GM23338 (cell line): ENCODE results near the gene ITFG1. TPM values are rescaled to one million over a fixed set of nuclear protein-coding genes. Genes with fewer than 3 reads are reported as not detected.

ENCODE experiments used
- ATAC-seq: fragments of 200-7000 bp; cut with Tn5 transposase; 3 replicates; pipeline ENCODE4 v1.9.1; 2020
- DNase-seq: peaks from one replicate; pipeline ENCODE4 v3.0.0-alpha.2; 2015; ENCODE audit warnings: low spot score
- H2AFZ ChIP-seq: fragments of 200-600 bp; sonication (generic); 2 replicates; pipeline ENCODE4 v1.8.0; 2016; ENCODE audit warnings: antibody characterized with exemption, mild to moderate bottlenecking, moderate library complexity
- H3F3A ChIP-seq: fragments of 200-600 bp; sonication (generic); replicated peaks from 2 replicates; pipeline ENCODE4 v1.8.0; 2017; ENCODE audit warnings: antibody characterized with exemption, mixed run types, low read depth
- H3K27ac ChIP-seq: fragments of 200-600 bp; sonication (generic); 2 replicates; pipeline ENCODE4 v1.6.1; 2016; ENCODE audit warnings: low read depth
- H3K27me3 ChIP-seq: fragments of 200-600 bp; sonication (generic); 2 replicates; pipeline ENCODE4 v1.8.0; 2016; ENCODE audit warnings: mild to moderate bottlenecking, mixed run types, moderate library complexity; ENCODE audit not compliant: insufficient read depth
- H3K36me3 ChIP-seq: fragments of 200-600 bp; sonication (generic); 2 replicates; pipeline ENCODE4 v1.8.0; 2016; ENCODE audit warnings: mild to moderate bottlenecking; ENCODE audit not compliant: insufficient read depth
- H3K4me1 ChIP-seq: fragments of 200-600 bp; sonication (generic); 2 replicates; pipeline ENCODE4 v1.8.0; 2016; ENCODE audit warnings: mild to moderate bottlenecking, moderate library complexity; ENCODE audit not compliant: insufficient read depth
- H3K4me2 ChIP-seq: fragments of 200-600 bp; sonication (generic); 2 replicates; pipeline ENCODE4 v1.7.1; 2017; ENCODE audit warnings: mixed run types
- H3K4me3 ChIP-seq: fragments of 200-600 bp; sonication (generic); 2 replicates; pipeline ENCODE4 v1.6.1; 2016; ENCODE audit warnings: mixed run types
- H3K79me2 ChIP-seq: fragments of 200-600 bp; sonication (generic); replicated peaks from 2 replicates; pipeline ENCODE4 v1.8.0; 2017; ENCODE audit warnings: mild to moderate bottlenecking; ENCODE audit not compliant: insufficient read depth
- H3K9me2 ChIP-seq: fragments of 200-600 bp; sonication (generic); 2 replicates; pipeline ENCODE4 v1.8.0; 2017; ENCODE audit not compliant: insufficient read depth
- H4K20me1 ChIP-seq: fragments of 200-600 bp; sonication (generic); replicated peaks from 2 replicates; pipeline ENCODE4 v1.8.0; 2017; ENCODE audit warnings: mild to moderate bottlenecking; ENCODE audit not compliant: insufficient read depth
- H3K27ac Mint-ChIP-seq: 2 replicates; pipeline ENCODE4 v1.8.0; 2020; ENCODE audit warnings: inconsistent platforms, mild to moderate bottlenecking, moderate library complexity, mixed read lengths
- H3K27me3 Mint-ChIP-seq: 3 replicates; pipeline ENCODE4 v1.8.0; 2022; ENCODE audit warnings: low read depth, mild to moderate bottlenecking, moderate library complexity, mixed read lengths, inconsistent platforms; ENCODE audit not compliant: insufficient read depth, poor library complexity
- H3K36me3 Mint-ChIP-seq: 3 replicates; pipeline ENCODE4 v1.8.0; 2021; ENCODE audit warnings: low read depth, mild to moderate bottlenecking, inconsistent platforms, moderate library complexity, mixed read lengths
- H3K4me1 Mint-ChIP-seq: 3 replicates; pipeline ENCODE4 v1.8.0; 2020; ENCODE audit warnings: mild to moderate bottlenecking, inconsistent platforms, mixed read lengths
- H3K4me3 Mint-ChIP-seq: 3 replicates; pipeline ENCODE4 v1.8.0; 2021; ENCODE audit warnings: moderate library complexity, mild to moderate bottlenecking, inconsistent platforms, mixed read lengths
- H3K9me3 Mint-ChIP-seq: 3 replicates; pipeline ENCODE4 v1.8.0; 2020; ENCODE audit warnings: moderate library complexity, mild to moderate bottlenecking, inconsistent platforms, mixed read lengths
- CREB1 ChIP-seq: fragments of 250-450 bp; sonication (Bioruptor Pico); IDR thresholded peaks from 2 replicates; pipeline ENCODE4 v1.5.0; 2020; ENCODE audit warnings: low read depth, mild to moderate bottlenecking, moderate library complexity
- EZH2 ChIP-seq: fragments of 200-600 bp; sonication (generic); IDR thresholded peaks from one replicate; pipeline ENCODE4 v1.8.0; 2017; ENCODE audit warnings: antibody characterized with exemption, mild to moderate bottlenecking, low read depth; ENCODE audit not compliant: unreplicated experiment
- EZH2phosphoT487 ChIP-seq: fragments of 200-600 bp; sonication (generic); IDR thresholded peaks from one replicate; pipeline ENCODE4 v1.8.1; 2018; ENCODE audit warnings: antibody characterized with exemption; ENCODE audit not compliant: unreplicated experiment
- JUNB ChIP-seq: IDR thresholded peaks from one replicate; pipeline ENCODE4 v1.6.1; 2016; ENCODE audit warnings: antibody characterized with exemption; ENCODE audit not compliant: unreplicated experiment
- NANOG ChIP-seq: IDR thresholded peaks from 2 replicates; pipeline ENCODE4 v1.6.1; 2016; ENCODE audit warnings: antibody characterized with exemption, borderline replicate concordance
- POLR2AphosphoS5 ChIP-seq: IDR thresholded peaks from 2 replicates; pipeline ENCODE4 v1.6.1; 2016; ENCODE audit warnings: antibody characterized with exemption, low read depth
- STAT1 ChIP-seq: IDR thresholded peaks from one replicate; pipeline ENCODE4 v1.6.1; 2016; ENCODE audit warnings: antibody characterized with exemption; ENCODE audit not compliant: unreplicated experiment
- ZNF331 ChIP-seq: fragments of 250-450 bp; sonication (Bioruptor Pico); IDR thresholded peaks from 2 replicates; pipeline ENCODE4 v1.5.0; 2020; ENCODE audit warnings: low read depth, mild to moderate bottlenecking, moderate library complexity
- ZNF462 ChIP-seq: fragments of 250-450 bp; sonication (Bioruptor Pico); IDR thresholded peaks from 2 replicates; pipeline ENCODE4 v1.5.0; 2020; ENCODE audit warnings: mild to moderate bottlenecking, moderate library complexity
- polyA plus RNA-seq: library from polyadenylated mRNA; unstranded; fragments of >200 nt; fragmentation: Nextera tagmentation; extraction: Ambion mirVana; gene quantifications from 2 replicates; pipeline ENCODE4 v1.2.1, GENCODE V29; 2016
- total RNA-seq: library from RNA; depleted of rRNA; stranded (reverse); fragments of >200 nt; shearing (Covaris generic); gene quantifications from 2 replicates; pipeline ENCODE4 v1.2.3, GENCODE V29; 2014
- TF ChIP-seq, protein P1 (sequence below): IDR thresholded peaks from 2 replicates; pipeline ENCODE4 v1.6.1; 2016; ENCODE audit warnings: antibody characterized with exemption

The ITFG1 gene
- total and polyA plus RNA-seq, 2 experiments from 2014 or later = 18.5 to 26.9 TPM

- Histone ChIP-seq H3F3A (no peaks in the 10 kb centered on the region), H3K27ac (no peak overlapping the region), H3K4me2 (no peak overlapping the region), H3K36me3 (0 out of 2 replicates have a peak, but pooled peaks cover 3% of the 10 kb centered on the region), H3K4me1 (no peaks in the 10 kb centered on the region), H3K79me2 (peaks cover 5% of the 10 kb centered on the region; the same call in 1 of the 2 replicates), H3K4me3 (no peak overlapping the region), H3K9me2 (no peaks in the 10 kb centered on the region), H3K27me3 (no peaks in the 10 kb centered on the region), H2AFZ (no peak overlapping the region), H4K20me1 (no peaks in the 10 kb centered on the region)
- Mint-ChIP-seq H3K4me1 (no peaks in the 10 kb centered on the region), H3K36me3 (peaks cover 19% of the 10 kb centered on the region; the same call in 2 of the 3 replicates), H3K9me3 (peaks cover 13% of the 10 kb centered on the region), H3K4me3 (no peak overlapping the region), H3K27me3 (no peaks in the 10 kb centered on the region), H3K27ac (no peak overlapping the region)
- no peak for TF ChIP-seq EZH2phosphoT487
- no peak for TF ChIP-seq NANOG
- no peak for TF ChIP-seq CREB1 (CRISPR knock-in tag)
- TF ChIP-seq, protein P1, sequence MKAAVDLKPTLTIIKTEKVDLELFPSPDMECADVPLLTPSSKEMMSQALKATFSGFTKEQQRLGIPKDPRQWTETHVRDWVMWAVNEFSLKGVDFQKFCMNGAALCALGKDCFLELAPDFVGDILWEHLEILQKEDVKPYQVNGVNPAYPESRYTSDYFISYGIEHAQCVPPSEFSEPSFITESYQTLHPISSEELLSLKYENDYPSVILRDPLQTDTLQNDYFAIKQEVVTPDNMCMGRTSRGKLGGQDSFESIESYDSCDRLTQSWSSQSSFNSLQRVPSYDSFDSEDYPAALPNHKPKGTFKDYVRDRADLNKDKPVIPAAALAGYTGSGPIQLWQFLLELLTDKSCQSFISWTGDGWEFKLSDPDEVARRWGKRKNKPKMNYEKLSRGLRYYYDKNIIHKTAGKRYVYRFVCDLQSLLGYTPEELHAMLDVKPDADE = no peak
- TF ChIP-seq JUNB = no peak
- no peak for TF ChIP-seq ZNF331 (CRISPR knock-in tag)
- TF ChIP-seq STAT1 = no peak
- TF ChIP-seq ZNF462 (CRISPR knock-in tag) = no peak
- TF ChIP-seq EZH2 = no peak
- no peak for TF ChIP-seq POLR2AphosphoS5
- DNase-seq (no peak), ATAC-seq (no peak)
Measured at GRCh38 chr16:47431960-47432359, 28.9 kb downstream of the ITFG1 start.
